HG02938 (cell line): ENCODE measurements around the gene CCDC142.
"Not testable (repeated sequence)": the region's sequence is repeated elsewhere in the genome, so short reads cannot be mapped to it uniquely, and the experiment has no call there.

Experiments used
- ATAC-seq: cut with Tn5 transposase; IDR thresholded peaks from one replicate; pipeline ENCODE4 v1.9.1; 2021; ENCODE audit warnings: mild to moderate bottlenecking, moderate library complexity; ENCODE audit not compliant: unreplicated experiment

Gene CCDC142

GRCh38 chr2:74499940-74500577 lies 17.3 kb upstream of the CCDC142 start:
- ATAC-seq, result no peak

- no peak for ATAC-seq
These were observed 16.6 kb upstream of the CCDC142 start, which contains the start of gene LBX2 for GRCh38 chr2:74499267-74499939. LBX2 (minus strand) TSS chr2:74499603; CDS start chr2:74499537, 66 bp downstream.

GRCh38 chr2:74498500-74499266 lies 15.9 kb upstream of the CCDC142 start:
- ATAC-seq, result no peak

GRCh38 chr2:74497777-74498499 lies 15.1 kb upstream of the CCDC142 start:
- no peak for ATAC-seq

- ATAC-seq, result no peak
These were observed 14.4 kb upstream of the CCDC142 start for GRCh38 chr2:74496997-74497776.

- no peak for ATAC-seq
These were observed 12.6 kb upstream of the CCDC142 start for GRCh38 chr2:74495440-74495839.

GRCh38 chr2:74493546-74493945 lies 10.7 kb upstream of the CCDC142 start:
- ATAC-seq, result no peak

- no peak for ATAC-seq
These were observed 9.1 kb upstream of the CCDC142 start for GRCh38 chr2:74491648-74492544.

GRCh38 chr2:74489906-74490305 lies 7.1 kb upstream of the CCDC142 start:
- no peak for ATAC-seq

GRCh38 chr2:74488643-74489481 lies 6.1 kb upstream of the CCDC142 start:
- ATAC-seq, result no peak

GRCh38 chr2:74486141-74486540 lies 3.3 kb upstream of the CCDC142 start:
- ATAC-seq, result no peak

GRCh38 chr2:74483675-74484164 lies 922 bp upstream of the CCDC142 start:
- ATAC-seq, result not testable (repeated sequence)

GRCh38 chr2:74481961-74482800 lies 617 bp downstream of the CCDC142 start:
- peak; percentile 37 for ATAC-seq

- no peak for ATAC-seq
These were observed 1.4 kb downstream of the CCDC142 start for GRCh38 chr2:74481431-74481830.

GRCh38 chr2:74474899-74475298 lies 7.9 kb downstream of the CCDC142 start:
- ATAC-seq, result no peak

GRCh38 chr2:74474481-74474880 lies 8.3 kb downstream of the CCDC142 start:
- no peak for ATAC-seq

- no peak for ATAC-seq
These were observed 9.9 kb downstream of the CCDC142 start for GRCh38 chr2:74472945-74473258.
